HCEC 1CT (cell line): ENCODE data around the gene PLVAP.

Source experiments
- DNase-seq: peaks from one replicate; pipeline ENCODE4 v3.0.0-alpha.2; 2017

Gene PLVAP, protein sequence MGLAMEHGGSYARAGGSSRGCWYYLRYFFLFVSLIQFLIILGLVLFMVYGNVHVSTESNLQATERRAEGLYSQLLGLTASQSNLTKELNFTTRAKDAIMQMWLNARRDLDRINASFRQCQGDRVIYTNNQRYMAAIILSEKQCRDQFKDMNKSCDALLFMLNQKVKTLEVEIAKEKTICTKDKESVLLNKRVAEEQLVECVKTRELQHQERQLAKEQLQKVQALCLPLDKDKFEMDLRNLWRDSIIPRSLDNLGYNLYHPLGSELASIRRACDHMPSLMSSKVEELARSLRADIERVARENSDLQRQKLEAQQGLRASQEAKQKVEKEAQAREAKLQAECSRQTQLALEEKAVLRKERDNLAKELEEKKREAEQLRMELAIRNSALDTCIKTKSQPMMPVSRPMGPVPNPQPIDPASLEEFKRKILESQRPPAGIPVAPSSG

GRCh38 chr19:17376935-17377600, at the start of gene PLVAP:
Gene PLVAP (minus strand): TSS chr19:17377342. CDS start chr19:17377288, 54 bp downstream.
- DNase-seq: no peak

- DNase-seq: peak; percentile 24
These were observed 47.7 kb upstream of the PLVAP start for GRCh38 chr19:17424743-17425365.

DNA sequence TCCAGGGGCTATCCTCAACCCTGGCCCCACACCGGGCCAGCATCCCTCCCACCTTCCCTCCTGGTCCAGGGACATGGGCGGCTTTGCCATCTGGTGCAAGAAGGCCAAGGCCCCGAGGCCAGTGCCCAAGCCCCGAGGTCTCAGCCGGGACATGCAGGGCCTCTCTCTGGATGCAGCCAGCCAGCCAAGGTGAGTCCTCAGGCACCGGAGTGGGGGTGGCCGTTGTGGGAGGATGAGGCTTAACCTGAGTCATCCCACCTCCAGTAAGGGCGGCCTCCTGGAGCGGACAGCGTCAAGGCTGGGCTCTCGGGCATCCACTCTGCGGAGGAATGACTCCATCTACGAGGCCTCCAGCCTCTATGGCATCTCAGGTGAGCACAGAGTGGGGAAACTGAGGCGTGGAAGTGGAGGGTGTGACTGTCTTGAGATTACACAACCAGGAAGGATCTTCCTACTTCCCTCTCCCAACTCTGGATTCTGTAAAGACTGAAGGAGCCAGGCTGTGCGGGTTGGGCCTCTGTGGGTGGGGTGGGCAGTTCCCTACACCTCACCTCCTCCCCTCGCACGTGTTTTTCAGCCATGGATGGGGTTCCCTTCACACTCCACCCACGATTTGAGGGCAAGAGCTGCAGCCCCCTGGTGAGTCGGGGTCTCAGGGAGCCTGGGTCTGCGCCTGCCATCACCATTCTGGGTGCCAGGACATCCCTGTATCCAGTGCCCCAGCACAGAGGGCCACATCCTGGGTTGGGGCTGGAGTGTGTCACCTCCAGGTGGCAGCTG, 46.5 kb upstream of the PLVAP start:
- DNase-seq: no peak

DNA sequence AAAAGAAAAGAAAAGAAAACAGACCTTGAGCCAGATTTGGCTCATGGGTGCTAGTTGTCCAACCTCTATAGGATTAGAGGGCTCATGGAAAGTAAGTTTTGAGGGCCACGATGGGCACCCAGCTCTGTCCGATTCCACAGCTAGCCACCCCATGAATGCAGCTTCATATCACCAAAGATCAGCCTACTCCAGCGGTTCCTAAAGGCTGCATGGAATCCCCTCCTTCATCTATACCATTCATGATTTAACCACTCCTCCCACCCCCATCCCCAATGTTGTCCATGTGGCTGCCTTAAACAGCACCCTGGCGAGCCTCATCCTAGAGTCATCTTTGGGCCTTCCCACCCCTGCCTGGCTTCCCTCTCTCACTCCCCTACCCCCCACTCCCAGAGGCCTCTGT, 44.8 kb upstream of the PLVAP start:
- no peak for DNase-seq

- DNase-seq: no peak
These were observed 43.4 kb upstream of the PLVAP start for GRCh38 chr19:17420475-17420924.

GRCh38 chr19:17419621-17420474, 42.7 kb upstream of the PLVAP start, which contains the start of gene MVB12A:
Gene MVB12A (plus strand): TSS chr19:17420047. CDS start chr19:17420136, 89 bp downstream.
- peak; percentile 99 for DNase-seq

- DNase-seq: no peak
These were observed 42.0 kb upstream of the PLVAP start for GRCh38 chr19:17419154-17419620.

- no peak for DNase-seq
These were observed 41.6 kb upstream of the PLVAP start for GRCh38 chr19:17418710-17419109.

GRCh38 chr19:17415121-17415520, 38.0 kb upstream of the PLVAP start:
- DNase-seq: no peak

GRCh38 chr19:17414097-17414496, 37.0 kb upstream of the PLVAP start:
- no peak for DNase-seq

- no peak for DNase-seq
These were observed 34.7 kb upstream of the PLVAP start for GRCh38 chr19:17411801-17412200.

- no peak for DNase-seq
These were observed 32.8 kb upstream of the PLVAP start for GRCh38 chr19:17409990-17410389.

DNA sequence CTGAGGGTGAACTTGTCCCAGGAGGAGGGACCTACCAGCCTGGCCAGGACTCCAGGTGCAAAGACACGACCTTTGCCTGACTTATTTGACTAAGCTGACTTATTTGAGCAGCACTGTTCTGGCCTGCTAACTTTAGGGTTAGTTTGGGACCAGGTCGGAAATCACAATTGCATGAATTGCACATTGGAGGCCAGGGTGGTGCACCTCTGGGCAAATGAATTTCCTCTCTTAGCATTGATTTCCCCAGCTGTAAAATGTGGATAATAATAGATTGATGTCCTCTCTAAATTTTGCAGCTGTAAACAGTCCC, 29.7 kb upstream of the PLVAP start:
- no peak for DNase-seq

DNA sequence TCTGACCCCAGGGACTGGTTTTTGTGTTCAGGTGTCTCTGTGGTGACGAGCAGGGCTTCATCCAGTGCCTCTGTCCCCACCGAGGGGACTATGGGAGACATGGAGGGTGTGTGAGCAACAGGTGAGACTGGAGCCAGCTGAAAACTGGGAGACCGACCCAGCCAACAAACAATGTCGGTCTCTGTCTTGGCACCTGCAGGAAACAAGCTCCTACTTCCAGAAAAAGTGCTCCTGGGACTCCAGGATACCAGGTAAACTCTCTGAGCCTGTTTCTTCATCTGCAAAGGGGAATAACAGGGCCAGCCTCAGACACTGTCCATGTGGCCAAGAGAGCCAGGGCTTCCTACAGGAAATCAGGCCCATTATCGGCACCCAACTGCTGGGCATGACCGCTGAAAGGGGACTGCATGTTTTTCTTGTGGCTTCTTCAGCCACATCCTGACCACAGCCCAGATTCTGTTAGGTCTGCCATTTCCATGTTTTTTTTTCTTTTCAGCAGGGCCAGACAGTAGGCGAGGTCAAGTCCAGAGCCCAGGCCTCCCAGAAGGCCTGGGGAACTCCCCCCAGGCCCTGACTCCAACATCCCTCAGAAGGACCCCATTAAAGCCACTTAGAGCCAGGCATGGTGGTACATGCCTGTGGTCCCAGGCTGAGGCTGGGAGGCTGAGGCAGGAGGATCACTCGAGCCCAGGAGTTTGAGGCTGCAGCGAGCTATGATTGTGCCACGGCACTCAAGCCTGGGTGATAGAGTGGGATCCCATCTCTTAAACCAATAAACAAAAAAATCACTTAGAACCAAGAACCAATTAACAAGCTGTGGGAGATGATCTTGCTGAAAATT, 29.1 kb upstream of the PLVAP start:
- no peak for DNase-seq

- peak; percentile 31 for DNase-seq
These were observed 28.3 kb upstream of the PLVAP start, which contains the start of gene BST2 for GRCh38 chr19:17405250-17406045. Gene BST2 (minus strand): TSS chr19:17405630. CDS start chr19:17405575, 55 bp downstream.

GRCh38 chr19:17404621-17405249, 27.6 kb upstream of the PLVAP start:
- no peak for DNase-seq

- no peak for DNase-seq
These were observed 26.9 kb upstream of the PLVAP start for GRCh38 chr19:17404015-17404414.

GRCh38 chr19:17402982-17403855, 26.1 kb upstream of the PLVAP start:
- DNase-seq: no peak
